Type B pancreatic cell (in vitro differentiated cells): Measurements from ENCODE around the gene PEX5L. TPM values are rescaled to one million over a fixed set of nuclear protein-coding genes. Genes with fewer than 3 reads are reported as not detected.

Source experiments
- DNase-seq: peaks from one replicate; pipeline ENCODE4 v3.0.0; 2021; ENCODE audit warnings: mixed read lengths; ENCODE audit not compliant: unreplicated experiment; ENCODE audit errors: extremely low spot score
- H3K27ac Mint-ChIP-seq: 2 replicates; pipeline ENCODE4 v1.8.0; 2021; ENCODE audit warnings: mild to moderate bottlenecking, mixed read lengths
- H3K27me3 Mint-ChIP-seq: 2 replicates; pipeline ENCODE4 v1.8.0; 2021; ENCODE audit warnings: mixed read lengths
- H3K36me3 Mint-ChIP-seq: 2 replicates; pipeline ENCODE4 v1.8.0; 2021; ENCODE audit warnings: mixed read lengths
- H3K4me1 Mint-ChIP-seq: one replicate; pipeline ENCODE4 v1.8.0; 2021; ENCODE audit warnings: mixed read lengths; ENCODE audit not compliant: unreplicated experiment
- H3K4me3 Mint-ChIP-seq: 2 replicates; pipeline ENCODE4 v1.8.0; 2021; ENCODE audit warnings: mild to moderate bottlenecking, mixed read lengths
- H3K9me3 Mint-ChIP-seq: 2 replicates; pipeline ENCODE4 v1.8.0; 2021; ENCODE audit warnings: mixed read lengths
- CTCF ChIP-seq: fragments of 200-600 bp; sonication (generic); conservative IDR thresholded peaks from 2 replicates; pipeline ENCODE4 v1.5.0; 2021; ENCODE audit warnings: antibody characterized with exemption, mild to moderate bottlenecking
- total RNA-seq: library from RNA; stranded (reverse); gene quantifications from 2 replicates; pipeline ENCODE4 v1.2.1, GENCODE V29; 2021; ENCODE audit warnings: low replicate concordance

PEX5L gene
- total RNA-seq, 1 donor from 2014 or later = 1.1 TPM

GRCh38 chr3:179750720-179751328 is 285.9 kb downstream of the PEX5L start:
- Mint-ChIP-seq H3K4me1 (no peaks in the 10 kb centered on the region), H3K27me3 (no peaks in the 10 kb centered on the region), H3K4me3 (no peak overlapping the region), H3K27ac (no peak overlapping the region), H3K9me3 (no peaks in the 10 kb centered on the region), H3K36me3 (peaks cover 13% of the 10 kb centered on the region)
- peak; percentile 72 for TF ChIP-seq CTCF
- DNase-seq = no peak

- Mint-ChIP-seq H3K27me3 (no peaks in the 10 kb centered on the region), H3K4me3 (no peak overlapping the region), H3K9me3 (no peaks in the 10 kb centered on the region), H3K4me1 (no peaks in the 10 kb centered on the region), H3K36me3 (peaks cover 14% of the 10 kb centered on the region), H3K27ac (no peak overlapping the region)
- no peak for TF ChIP-seq CTCF
- DNase-seq = no peak
These were observed 291.0 kb downstream of the PEX5L start for GRCh38 chr3:179745716-179746115.

GRCh38 chr3:179745079-179745478 is 291.7 kb downstream of the PEX5L start:
- Mint-ChIP-seq H3K4me3 (no peak overlapping the region), H3K27ac (no peak overlapping the region), H3K27me3 (no peaks in the 10 kb centered on the region), H3K36me3 (peaks cover 14% of the 10 kb centered on the region), H3K4me1 (no peaks in the 10 kb centered on the region), H3K9me3 (no peaks in the 10 kb centered on the region)
- no peak for TF ChIP-seq CTCF
- no peak for DNase-seq
